Measurements from ENCODE around the gene GAS1. TPM values are rescaled to one million over a fixed set of nuclear protein-coding genes. Genes with fewer than 3 reads are reported as not detected.

Gene GAS1
- total RNA-seq, 2 donors from 2014 or later: 160 to 204 TPM

- no peak for DNase-seq (ENCODE audit: low spot score)
- intact Hi-C loops (cut with DNase I): loop anchor here (5.0 to 10.0 kb wide), 5 partner anchors 216 to 526 kb away; no protein-coding TSS in a partner anchor
Measured at GRCh38 chr9:86941197-86941596, 6.1 kb downstream of the GAS1 start.

DNA sequence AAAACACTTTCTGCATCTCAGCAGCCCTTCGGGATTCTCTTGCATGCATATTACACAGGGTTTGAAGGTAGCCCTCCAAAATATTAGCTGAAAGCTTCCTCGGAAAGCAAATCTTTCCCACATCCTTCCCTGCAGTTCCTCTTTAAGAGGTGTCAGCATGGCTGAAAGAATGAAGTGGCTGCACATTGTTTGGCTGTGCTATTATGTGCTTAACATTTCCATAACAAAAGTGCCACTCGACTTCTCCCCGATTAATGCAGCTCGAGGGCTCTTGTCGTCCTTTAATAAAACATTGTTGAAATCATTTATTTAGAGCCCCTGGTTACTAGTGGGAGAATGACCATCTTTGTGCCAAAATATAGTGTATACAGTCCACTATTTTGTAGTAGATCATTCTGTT lies 6.5 kb downstream of the GAS1 start:
- intact Hi-C loops (cut with DNase I): loop anchor here (5.0 to 10.0 kb wide), 5 partner anchors 216 to 526 kb away; no protein-coding TSS in a partner anchor

DNA sequence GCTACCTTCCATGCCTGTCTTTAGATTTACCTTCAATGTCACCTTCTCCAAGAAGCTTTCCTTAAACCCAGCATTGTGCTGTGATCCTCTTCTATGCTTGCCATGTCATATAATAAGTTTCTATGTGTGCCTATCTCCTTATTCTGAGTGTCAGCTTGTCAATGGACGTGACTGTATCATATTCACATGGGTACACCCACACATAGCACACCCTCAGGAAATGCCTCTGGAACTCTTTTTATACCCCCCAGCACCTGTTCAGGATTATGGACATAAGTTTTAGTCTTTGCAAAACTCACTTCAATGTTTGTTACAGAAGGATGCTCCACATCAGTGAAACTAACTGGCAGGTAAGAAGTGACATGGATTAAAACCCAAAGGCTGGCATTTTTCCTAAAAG lies 7.4 kb downstream of the GAS1 start:
- intact Hi-C loops (cut with DNase I): loop anchor here (5.0 to 10.0 kb wide), 5 partner anchors 215 to 525 kb away; no protein-coding TSS in a partner anchor
- no peak for DNase-seq (ENCODE audit: low spot score)

More for the DNA sequence above, 6.5 kb downstream of the GAS1 start:
- no peak for DNase-seq (ENCODE audit: low spot score)

DNA sequence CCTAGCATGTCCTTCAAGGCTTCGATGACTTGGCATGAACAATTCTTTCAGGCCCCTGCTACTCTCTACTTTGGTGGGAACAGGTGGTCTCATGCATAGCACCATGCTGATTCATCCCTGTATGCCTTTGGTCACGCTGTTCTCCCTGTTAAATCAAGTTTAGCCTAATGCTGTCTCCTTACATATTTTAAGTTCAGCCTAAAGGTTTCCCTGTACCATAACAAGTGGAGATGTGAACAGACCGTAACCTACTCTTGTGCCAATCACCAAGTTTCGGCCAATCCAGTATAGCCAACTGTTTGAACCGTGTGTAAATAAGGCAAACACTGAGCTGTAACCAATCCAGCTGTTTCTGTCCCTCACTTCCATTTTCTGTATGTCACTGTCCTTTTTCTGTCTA lies 8.0 kb downstream of the GAS1 start:
- intact Hi-C loops (cut with DNase I): no loop called here
- DNase-seq (ENCODE audit: low spot score): no peak

- no peak for DNase-seq (ENCODE audit: low spot score)
- intact Hi-C loops (cut with DNase I): no loop called here
Measured at GRCh38 chr9:86938780-86939179, 8.5 kb downstream of the GAS1 start.

DNA sequence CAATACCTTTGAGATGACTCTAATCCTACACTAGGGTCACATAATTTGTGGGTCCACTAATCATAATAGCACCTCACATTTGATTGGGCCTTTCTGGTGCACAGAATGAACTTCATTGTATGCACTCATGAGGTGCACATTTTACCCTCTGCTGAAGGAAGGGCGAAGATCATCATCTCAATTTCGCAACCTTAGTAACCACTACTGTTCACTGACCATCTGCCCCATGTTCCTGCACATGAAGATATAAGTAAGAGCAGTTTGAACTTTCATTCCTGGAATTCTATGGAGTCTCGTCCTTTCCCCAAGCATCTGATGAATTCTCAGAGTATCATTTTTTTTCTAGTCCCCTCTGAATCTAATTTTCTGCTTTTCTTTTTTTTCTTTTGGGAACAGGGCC lies 21.2 kb downstream of the GAS1 start:
- intact Hi-C loops (cut with DNase I): no loop called here
- no peak for DNase-seq (ENCODE audit: low spot score)

DNA sequence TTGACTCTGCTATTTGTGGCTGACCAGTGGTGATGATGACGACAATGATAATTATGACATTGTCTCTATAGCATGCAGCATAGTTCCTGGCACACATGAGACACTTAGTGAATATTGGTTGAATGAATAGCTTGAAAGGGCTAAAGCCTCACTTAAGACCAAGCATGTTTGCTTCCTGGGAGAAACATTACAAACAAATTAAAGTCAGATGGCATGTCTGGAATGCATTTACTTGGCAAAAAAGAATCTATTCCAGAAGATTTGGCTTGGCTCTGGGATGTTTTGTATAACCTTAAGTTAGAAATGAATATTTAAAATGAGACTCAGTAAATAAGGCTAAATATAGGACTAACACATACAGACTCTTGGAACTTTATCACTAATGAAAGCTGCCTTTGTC lies 21.6 kb downstream of the GAS1 start:
- no peak for DNase-seq (ENCODE audit: low spot score)
- intact Hi-C loops (cut with DNase I): no loop called here

DNA sequence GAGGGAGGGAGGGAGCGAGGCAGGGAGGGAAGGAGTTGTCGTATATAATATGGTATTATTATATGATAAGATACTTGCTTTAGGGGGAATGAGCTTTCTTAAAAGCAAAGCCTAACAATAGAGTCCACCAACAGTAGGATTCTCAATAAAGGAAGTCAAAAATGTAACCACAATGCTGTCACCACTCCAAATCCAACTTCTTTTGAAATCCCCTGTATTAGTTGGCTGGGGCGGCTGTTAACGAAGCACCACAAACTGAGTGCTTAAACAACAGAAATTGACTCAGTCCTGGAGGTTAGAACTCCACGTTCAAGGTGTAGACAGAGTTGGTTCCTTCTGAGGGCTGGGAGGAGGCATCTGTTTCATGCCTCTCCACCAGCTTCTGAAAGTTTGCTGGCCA lies 23.1 kb downstream of the GAS1 start:
- no peak for DNase-seq (ENCODE audit: low spot score)
- intact Hi-C loops (cut with DNase I): no loop called here

- intact Hi-C loops (cut with DNase I): no loop called here
- no peak for DNase-seq (ENCODE audit: low spot score)
Measured at GRCh38 chr9:86921151-86921923, 26.0 kb downstream of the GAS1 start.

DNA sequence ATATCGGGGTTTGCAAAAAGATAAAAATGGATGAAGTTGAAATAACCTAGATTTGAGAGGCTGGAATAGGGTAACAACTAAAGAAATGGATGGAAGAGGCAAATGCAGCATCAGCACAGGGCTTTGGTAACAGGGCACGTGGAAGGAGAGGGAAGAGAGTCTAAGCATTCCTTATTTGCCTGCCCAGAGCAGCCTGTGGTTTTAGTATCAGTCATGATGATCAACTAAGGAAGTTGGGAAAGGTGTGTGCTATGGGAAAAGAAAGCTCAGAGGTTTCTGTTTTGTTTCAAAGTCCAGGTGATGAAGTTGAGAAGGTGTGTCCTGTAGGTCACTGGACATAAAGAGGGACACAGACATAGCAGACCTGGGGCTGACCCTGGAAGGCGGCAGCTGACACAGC lies 28.8 kb downstream of the GAS1 start:
- intact Hi-C loops (cut with DNase I): no loop called here
- DNase-seq (ENCODE audit: low spot score): no peak

DNA sequence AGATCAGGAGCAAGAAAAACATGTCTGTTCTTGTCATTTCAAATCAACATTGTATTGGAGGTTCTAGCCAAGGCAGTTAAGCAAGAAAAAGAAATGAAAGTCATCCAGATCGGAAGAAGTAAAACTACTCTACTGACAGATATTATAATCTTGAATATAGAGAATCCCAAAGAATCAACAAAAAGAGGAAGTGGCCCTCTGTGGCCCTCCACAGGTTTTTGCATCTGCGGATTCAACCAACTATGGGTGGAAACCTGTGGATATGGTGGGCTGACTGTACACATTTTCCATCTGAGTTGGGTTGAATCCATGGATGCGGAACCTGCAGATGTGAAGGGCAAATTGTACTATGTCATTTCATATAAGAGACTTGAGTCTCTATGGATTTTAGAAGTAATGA lies 35.1 kb downstream of the GAS1 start:
- intact Hi-C loops (cut with DNase I): no loop called here
- DNase-seq (ENCODE audit: low spot score): no peak

DNA sequence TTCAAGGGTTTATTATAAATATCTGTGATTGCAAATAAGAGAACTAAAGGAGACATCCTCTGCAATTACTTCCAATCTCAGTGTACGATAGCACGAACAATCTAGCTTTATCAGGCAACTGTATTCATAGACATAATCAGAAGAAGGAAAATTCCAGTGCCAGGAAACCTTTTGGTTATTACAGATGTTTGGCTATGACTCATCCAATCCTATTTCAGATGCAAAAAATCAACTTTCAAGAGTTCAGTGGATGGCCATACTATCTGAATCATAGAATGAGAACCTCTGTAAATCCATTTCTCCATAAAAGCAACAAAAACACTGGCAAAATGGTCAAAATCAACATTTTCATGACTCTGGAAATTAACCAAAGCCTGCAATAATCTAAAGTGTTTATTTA lies 37.9 kb downstream of the GAS1 start:
- intact Hi-C loops (cut with DNase I): no loop called here
- no peak for DNase-seq (ENCODE audit: low spot score)

DNA sequence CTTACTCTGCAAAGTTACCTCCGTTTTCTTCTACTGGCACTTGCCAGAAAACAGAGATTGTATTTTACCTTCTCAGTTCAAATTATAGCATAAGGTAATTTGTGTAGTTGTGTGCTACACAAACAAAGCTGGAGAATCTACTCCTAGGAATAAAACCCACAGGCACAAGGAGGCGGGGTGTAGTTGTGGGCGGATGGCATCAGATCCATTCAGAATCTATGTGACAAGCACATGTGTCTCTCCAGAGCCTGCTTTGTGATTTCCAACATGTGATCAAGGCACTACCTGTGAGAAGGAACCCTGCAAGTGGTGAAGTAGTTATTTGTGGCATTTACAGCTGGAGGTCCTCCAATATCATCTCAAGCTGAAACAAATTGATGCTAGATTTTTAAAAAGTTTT lies 39.0 kb downstream of the GAS1 start:
- intact Hi-C loops (cut with DNase I): no loop called here
- no peak for DNase-seq (ENCODE audit: low spot score)

DNA sequence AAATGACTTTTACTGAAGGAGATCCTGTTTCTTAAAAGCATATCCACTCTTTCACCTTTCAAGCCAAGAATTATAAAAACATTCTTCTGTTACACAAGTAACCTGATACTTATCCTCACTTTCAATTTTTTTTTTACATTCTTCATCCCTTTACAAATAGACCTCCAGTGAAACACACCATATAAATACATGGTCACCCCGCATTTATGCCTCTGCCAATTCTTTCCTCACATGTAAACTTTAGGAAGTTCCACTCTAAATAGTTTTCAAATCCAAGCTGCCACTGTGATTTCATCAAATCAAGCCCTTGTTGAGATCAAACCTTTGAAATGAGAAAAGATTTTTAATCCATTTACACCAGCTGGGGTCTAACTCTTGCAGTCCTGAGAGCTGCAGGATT lies 40.0 kb downstream of the GAS1 start:
- intact Hi-C loops (cut with DNase I): no loop called here
- no peak for DNase-seq (ENCODE audit: low spot score)

- no peak for DNase-seq (ENCODE audit: low spot score)
- intact Hi-C loops (cut with DNase I): loop anchor here in 1 of 2 donors (1.0 kb wide), 1 partner anchor 94 kb away; no protein-coding TSS in a partner anchor
Measured at GRCh38 chr9:86903734-86904085, 43.6 kb downstream of the GAS1 start.

DNA sequence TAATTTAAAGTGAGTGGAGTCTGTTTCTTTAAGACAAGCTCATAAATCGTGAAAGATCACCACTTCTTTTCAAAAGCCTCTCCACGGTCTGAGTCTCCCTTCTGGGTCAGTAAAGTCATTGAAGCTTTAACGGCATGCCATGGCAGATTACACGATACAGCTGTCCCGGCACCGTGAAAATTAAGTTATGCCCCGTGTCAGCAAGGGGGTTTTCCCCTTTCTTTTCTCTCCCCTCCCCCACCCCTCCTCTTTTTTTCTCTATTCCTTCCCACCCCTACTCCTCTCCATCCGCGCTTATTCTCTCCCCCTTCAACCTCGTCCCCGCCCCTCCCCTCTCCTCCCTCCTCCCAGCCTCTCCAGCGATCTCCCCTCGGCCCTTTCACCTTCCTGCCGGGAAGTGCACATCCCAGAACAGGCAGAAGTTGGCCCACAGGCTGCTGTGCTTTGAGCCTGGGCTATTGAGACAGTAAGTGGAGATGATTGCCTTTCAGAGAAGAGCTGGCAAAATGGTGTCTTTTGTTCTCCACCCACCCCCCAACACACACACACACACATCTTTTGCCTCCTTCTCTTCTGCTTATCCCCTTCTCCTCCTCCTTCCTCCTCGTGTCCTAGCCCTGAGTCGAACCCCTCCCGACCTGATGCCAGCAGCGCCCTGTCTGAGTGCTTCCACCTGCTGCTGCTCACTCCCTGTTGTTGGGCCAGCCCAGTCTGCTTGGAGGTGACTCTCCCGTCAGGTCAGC lies 44.1 kb downstream of the GAS1 start:
- intact Hi-C loops (cut with DNase I): loop anchor here in 1 of 2 donors (1.0 kb wide), 1 partner anchor 94 kb away; no protein-coding TSS in a partner anchor
- no peak for DNase-seq (ENCODE audit: low spot score)

- intact Hi-C loops (cut with DNase I): no loop called here
- no peak for DNase-seq (ENCODE audit: low spot score)
Measured at GRCh38 chr9:86902586-86902985, 44.7 kb downstream of the GAS1 start.

DNA sequence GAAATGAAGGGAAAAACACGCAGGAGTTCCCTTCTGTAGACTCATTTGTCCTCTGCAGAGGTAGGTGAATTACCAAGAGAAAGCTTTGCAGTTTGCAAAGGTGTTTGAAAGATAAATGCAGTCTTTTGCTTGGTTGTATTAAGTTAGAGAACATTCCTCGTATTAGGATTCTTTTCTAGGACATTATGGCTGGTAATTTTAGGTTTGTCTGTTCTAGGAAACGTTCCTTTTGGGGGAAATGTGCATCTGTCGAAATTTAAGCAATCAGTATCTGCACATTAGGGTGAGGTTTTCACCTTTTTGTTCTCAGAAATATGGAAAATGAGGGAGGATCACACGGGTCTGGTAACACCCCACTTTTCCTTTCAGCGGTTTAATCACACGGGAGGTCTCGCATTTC lies 45.1 kb downstream of the GAS1 start:
- no peak for DNase-seq (ENCODE audit: low spot score)
- intact Hi-C loops (cut with DNase I): no loop called here

DNA sequence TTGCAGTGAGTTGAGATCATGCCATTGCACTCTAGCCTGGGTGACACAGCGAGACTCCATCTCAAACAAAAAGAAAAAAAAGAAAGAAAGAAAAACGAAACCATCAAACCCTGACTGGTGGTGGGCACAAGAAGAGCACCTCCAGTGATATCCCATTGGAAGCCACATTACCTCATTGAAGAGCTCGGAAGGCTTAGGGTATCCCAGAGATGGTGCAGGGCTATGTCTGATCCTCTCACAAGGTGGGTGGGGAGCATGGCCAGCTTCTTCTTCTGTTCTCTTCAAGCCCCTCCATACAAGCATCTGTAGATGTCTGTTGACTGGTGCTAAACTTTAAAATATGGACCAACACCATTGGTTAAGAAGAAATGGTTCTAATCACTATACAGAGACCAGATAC lies 45.8 kb downstream of the GAS1 start:
- DNase-seq (ENCODE audit: low spot score): no peak
- intact Hi-C loops (cut with DNase I): no loop called here

Measured in posterior vena cava (tissue), 2 donors.